HL-60 (cell line): ENCODE results near the gene MEIS1.

ENCODE experiments used
- CTCF ChIP-seq: IDR thresholded peaks from one replicate; pipeline ENCODE4 v1.5.1; 2011; ENCODE audit warnings: low read length, control low read depth, inconsistent platforms; ENCODE audit not compliant: insufficient read depth
- GABPA ChIP-seq: IDR thresholded peaks from 2 replicates; pipeline ENCODE4 v1.6.1; 2012; ENCODE audit warnings: low read depth
- POLR2AphosphoS5 ChIP-seq: IDR thresholded peaks from 2 replicates; pipeline ENCODE4 v1.6.1; 2012; ENCODE audit warnings: low read depth
- SPI1 ChIP-seq: IDR thresholded peaks from 2 replicates; pipeline ENCODE4 v1.6.1; 2012; ENCODE audit warnings: low read depth, mild to moderate bottlenecking, borderline replicate concordance
- TF ChIP-seq, protein P1 (sequence below): IDR thresholded peaks from 2 replicates; pipeline ENCODE4 v1.6.1; 2012; ENCODE audit warnings: low read depth; ENCODE audit not compliant: insufficient replicate concordance

GRCh38 chr2:66477135-66477842 lies 42.4 kb downstream of the MEIS1 start:
- TF ChIP-seq CTCF (no peak), POLR2AphosphoS5 (no peak), GABPA (no peak), SPI1 (no peak)
- TF ChIP-seq, protein P1, sequence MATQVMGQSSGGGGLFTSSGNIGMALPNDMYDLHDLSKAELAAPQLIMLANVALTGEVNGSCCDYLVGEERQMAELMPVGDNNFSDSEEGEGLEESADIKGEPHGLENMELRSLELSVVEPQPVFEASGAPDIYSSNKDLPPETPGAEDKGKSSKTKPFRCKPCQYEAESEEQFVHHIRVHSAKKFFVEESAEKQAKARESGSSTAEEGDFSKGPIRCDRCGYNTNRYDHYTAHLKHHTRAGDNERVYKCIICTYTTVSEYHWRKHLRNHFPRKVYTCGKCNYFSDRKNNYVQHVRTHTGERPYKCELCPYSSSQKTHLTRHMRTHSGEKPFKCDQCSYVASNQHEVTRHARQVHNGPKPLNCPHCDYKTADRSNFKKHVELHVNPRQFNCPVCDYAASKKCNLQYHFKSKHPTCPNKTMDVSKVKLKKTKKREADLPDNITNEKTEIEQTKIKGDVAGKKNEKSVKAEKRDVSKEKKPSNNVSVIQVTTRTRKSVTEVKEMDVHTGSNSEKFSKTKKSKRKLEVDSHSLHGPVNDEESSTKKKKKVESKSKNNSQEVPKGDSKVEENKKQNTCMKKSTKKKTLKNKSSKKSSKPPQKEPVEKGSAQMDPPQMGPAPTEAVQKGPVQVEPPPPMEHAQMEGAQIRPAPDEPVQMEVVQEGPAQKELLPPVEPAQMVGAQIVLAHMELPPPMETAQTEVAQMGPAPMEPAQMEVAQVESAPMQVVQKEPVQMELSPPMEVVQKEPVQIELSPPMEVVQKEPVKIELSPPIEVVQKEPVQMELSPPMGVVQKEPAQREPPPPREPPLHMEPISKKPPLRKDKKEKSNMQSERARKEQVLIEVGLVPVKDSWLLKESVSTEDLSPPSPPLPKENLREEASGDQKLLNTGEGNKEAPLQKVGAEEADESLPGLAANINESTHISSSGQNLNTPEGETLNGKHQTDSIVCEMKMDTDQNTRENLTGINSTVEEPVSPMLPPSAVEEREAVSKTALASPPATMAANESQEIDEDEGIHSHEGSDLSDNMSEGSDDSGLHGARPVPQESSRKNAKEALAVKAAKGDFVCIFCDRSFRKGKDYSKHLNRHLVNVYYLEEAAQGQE, result no peak
